H1 (cell line): ENCODE results near the gene ALKBH1. TPM values are rescaled to one million over a fixed set of nuclear protein-coding genes. Genes with fewer than 3 reads are reported as not detected.

ENCODE experiments used
- CREB1 ChIP-seq: IDR thresholded peaks from 2 replicates; pipeline ENCODE4 v1.6.1; 2012; ENCODE audit warnings: inconsistent platforms
- RBBP5 ChIP-seq: IDR thresholded peaks from 2 replicates; pipeline ENCODE4 v1.7.1; 2012; ENCODE audit warnings: low read depth, mild to moderate bottlenecking, inconsistent platforms, low read length, moderate library complexity, borderline replicate concordance
- SIRT6 ChIP-seq: IDR thresholded peaks from one replicate; pipeline ENCODE4 v1.7.1; 2012; ENCODE audit warnings: low read length, inconsistent platforms
- polyA plus RNA-seq, 7 experiments: library from polyadenylated mRNA; depleted of rRNA in 3 of 7; stranded (reverse) in 5 of 7; unstranded in 2 of 7; fragments of >200 nt in 5 of 7; fragments of 200-250 nt in 2 of 7; gene quantifications; 1 replicate in 5 of 7; 2 replicates in 1 of 7; 4 replicates in 1 of 7; pipeline versions ENCODE4 v1.2.1 to v1.2.3, GENCODE V29; 2011 to 2013; ENCODE audit warnings: missing spikeins in 2 of 7, mixed read lengths in 2 of 7
- total RNA-seq: library from RNA; stranded (reverse); fragmentation: NEBNext Ultra II Directional; extraction: Animal tissue kit (Norgen Biotek cat#: 25700); gene quantifications from 2 replicates; pipeline ENCODE4 v1.2.1, GENCODE V29; 2021

Gene ALKBH1
- total and polyA plus RNA-seq, 2 of the 8 experiments (the other 6 are each of a cell fraction or from before 2014, with no cell fraction given) = 14.3 to 20.0 TPM

DNA sequence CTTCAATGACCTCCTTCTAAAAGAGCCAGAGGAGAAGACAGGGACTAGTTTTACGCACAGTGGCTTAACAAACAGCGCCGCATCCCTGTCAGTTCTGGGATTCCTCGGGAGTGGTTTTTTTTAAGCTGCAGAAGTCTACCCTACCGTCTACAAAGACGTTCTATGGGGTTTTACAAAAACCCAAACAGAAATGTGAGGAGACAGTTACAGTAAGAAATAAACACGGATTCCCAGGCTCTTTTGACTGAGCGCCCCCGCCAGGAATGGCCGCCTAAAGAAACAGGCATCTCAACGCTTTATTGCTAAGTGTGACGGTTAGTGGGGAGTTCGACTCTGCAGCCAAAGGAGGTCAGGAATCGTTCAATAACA lies 484 bp downstream of the ALKBH1 start (continued):
- TF ChIP-seq CREB1 = no peak
- no peak for TF ChIP-seq RBBP5
- no peak for TF ChIP-seq SIRT6
